OCI-LY7 (cell line): ENCODE measurements around the gene SLC35F2.

Experiments
- CTCF ChIP-seq: fragments of 200-600 bp; sonication (generic); conservative IDR thresholded peaks from 2 replicates; pipeline ENCODE4 v1.5.1; 2014; ENCODE audit warnings: mild to moderate bottlenecking, antibody characterized with exemption, low read length, moderate library complexity, mixed read lengths
- EZH2phosphoT487 ChIP-seq: fragments of 200-600 bp; sonication (generic); IDR thresholded peaks from 2 replicates; pipeline ENCODE4 v1.6.1; 2018; ENCODE audit warnings: low read depth, borderline replicate concordance, mild to moderate bottlenecking, mixed run types, antibody characterized with exemption, low read length, moderate library complexity, mixed read lengths

GRCh38 chr11:107741044-107741823, 117.4 kb downstream of the SLC35F2 start:
- peak; percentile 80 for TF ChIP-seq CTCF
- TF ChIP-seq EZH2phosphoT487 = no peak
